Activated CD8-positive, alpha-beta memory T cell treated with anti-CD3 and anti-CD28 coated beads, Interleukin-2, amount 50 U/mL, for 1 hour (primary cell): ENCODE measurements around the gene MTAP.

Experiments used
- DNase-seq: peaks from one replicate; pipeline ENCODE4 v3.0.0-alpha.2; 2020; ENCODE audit errors: extremely low read depth

The MTAP gene

DNA sequence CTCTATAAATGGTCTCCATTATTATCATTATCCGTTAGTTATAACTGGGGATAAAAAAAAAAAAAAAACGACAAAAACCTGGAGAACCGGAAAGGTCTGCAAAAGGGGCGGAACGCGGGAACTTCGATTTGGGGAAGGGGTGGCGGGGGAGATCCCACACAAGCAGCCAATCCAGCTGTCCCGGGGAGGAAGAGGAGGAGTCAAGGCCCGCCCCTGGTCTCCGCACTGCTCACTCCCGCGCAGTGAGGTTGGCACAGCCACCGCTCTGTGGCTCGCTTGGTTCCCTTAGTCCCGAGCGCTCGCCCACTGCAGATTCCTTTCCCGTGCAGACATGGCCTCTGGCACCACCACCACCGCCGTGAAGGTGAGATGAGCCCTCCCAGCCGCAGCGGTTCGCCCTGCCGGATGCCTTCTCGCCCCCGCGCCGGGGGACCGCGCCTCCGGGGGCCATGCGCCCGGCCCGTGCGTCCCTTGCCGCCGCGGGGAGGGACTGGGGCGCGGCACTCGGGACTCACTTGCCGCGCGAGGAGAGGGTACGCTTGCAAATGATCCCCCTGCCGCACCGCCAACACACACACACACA lies at the start of gene MTAP:
TSS of gene MTAP (plus strand) at position 219 of the 583 bp plus-strand sequence. CDS start at position 332, 113 bp downstream.
- DNase-seq = no peak

DNA sequence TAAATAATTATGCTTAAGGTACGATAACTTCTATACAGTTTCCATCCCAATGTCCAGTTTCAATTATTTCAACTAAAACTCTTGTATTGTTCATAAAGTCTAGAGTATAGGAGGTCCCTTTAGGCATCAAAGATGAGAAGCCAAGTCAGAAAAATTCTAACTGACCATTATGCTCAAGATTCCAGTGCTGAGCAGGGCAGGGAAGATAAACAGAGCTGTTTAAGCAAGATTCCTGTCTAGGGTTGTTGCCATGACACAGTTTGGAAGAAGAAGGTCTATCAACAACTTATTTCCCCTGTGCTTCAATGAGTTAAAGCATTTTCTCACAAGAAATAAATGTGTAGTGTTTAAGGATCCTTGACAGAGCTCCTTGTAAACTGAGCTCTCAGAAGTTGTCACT lies 48.9 kb upstream of the MTAP start:
- no peak for DNase-seq

DNA sequence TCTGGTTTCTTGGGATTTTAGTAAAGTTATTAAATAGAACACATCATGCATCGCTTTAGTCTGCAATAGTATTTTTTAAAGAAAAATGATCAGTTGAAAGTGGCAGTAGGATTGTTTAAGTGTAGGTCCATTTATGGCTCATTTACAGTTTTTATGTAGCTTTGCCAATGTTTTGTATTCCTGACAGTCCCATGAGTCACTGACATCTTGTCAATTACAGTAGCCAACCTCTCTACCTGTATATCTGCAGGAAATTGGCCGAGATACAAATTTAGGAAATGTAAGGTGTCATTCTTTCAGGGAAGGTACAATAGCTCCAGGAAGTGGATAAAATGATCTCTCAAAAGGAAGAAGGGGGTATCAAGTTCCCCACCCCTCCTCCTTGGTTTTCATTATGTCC lies 47.7 kb upstream of the MTAP start:
- no peak for DNase-seq

DNA sequence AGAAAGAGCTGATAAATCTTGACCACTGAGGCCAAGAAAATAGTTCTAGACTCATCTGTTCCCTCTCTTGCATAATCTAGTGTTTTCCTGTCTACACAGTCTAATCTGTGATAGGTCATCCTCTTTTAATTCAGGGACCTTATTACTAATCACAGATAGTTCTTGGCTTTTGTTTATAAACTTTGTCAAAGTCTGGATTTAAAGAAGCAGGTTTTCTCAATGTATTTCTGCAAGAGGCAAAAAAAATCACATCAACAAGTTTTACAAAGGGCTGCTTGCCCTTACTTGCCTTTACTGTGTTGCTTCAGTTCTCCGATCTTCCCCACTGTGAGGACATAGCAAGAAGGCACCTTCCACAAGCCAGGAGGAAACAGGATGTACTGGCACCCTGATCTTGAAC lies 43.9 kb upstream of the MTAP start:
- no peak for DNase-seq

DNA sequence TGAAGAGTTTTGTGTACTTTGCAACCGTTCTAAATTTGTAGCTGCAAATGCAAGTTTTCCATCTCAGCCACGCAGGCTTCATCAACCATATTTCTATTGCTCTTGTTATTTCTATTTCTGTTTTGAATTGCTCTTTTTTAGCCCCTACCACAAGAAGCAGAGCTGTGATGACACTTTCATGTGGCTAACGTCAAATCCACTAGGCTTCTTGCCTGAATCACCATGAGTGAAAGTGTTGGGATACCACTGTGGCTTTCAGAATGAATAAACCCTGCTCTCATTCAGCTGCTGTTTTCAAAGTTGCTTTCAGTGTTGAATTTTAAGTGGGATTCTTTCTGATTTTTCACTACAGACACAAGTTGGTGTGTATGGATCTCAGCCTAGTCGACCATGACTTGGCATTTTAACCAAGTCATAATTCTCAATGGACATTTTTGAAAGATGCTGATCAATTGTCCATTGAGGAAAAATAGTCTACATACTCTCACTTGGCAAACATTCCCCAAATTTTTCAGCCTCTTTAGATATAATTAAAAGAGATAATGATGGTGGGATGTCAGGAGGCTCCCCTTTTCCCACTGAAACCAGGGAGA lies 41.0 kb upstream of the MTAP start:
- no peak for DNase-seq

DNA sequence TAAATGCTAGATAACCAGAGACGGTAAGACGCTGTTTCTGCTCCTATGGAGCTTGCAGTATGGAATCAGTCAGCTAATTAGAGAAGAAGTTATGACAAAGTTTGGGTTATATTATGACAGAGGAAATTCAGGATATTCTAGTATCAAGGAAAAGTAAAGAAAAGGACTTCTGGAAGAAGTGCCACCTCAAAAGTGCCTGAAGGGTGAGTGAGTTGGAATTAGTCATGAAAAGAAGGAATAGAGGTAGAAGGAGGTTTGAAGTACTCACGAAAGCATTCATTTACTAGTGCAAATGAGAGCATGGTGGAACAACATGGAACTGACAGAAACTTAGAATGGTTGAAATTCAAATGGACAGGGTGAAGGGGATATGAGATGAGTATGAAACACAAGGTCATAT lies 40.4 kb upstream of the MTAP start:
- no peak for DNase-seq

DNA sequence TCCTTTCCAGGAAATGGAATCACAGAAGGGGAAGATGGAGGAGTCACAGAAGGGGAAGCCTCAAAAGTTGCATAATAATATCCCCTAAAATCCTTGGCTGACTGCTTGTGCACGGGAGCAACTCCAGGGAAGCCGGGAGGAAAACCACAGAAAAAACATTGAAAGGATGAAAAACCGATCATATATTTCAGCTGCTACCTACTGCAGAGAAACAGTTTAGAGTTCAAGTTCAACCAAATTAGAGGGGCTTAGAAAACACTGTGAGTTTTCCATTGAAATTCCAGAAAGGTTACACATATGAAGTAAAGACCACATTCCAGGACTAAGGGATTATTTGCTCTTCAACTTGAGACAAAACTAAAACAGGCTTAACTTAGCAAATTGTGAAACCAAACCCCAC lies 37.6 kb upstream of the MTAP start:
- no peak for DNase-seq

DNA sequence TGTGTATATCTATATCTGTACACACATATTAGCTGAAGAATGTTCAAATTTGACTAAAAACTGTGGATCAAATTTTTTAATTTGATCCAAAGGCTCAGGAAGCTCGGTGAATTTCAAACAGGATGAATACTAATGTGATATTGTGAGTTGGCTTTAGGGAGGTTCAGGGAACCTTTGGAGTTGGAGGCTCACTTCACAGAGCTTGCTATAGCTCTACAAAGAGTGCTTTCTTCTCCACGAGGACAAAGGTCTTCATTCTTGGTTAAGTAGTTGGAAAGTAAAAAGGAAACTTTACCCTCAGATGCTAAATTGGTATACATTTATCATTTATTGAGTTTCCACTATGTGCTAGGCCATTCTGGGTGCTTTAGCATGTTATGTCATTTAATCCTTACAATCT lies 36.3 kb upstream of the MTAP start:
- no peak for DNase-seq

DNA sequence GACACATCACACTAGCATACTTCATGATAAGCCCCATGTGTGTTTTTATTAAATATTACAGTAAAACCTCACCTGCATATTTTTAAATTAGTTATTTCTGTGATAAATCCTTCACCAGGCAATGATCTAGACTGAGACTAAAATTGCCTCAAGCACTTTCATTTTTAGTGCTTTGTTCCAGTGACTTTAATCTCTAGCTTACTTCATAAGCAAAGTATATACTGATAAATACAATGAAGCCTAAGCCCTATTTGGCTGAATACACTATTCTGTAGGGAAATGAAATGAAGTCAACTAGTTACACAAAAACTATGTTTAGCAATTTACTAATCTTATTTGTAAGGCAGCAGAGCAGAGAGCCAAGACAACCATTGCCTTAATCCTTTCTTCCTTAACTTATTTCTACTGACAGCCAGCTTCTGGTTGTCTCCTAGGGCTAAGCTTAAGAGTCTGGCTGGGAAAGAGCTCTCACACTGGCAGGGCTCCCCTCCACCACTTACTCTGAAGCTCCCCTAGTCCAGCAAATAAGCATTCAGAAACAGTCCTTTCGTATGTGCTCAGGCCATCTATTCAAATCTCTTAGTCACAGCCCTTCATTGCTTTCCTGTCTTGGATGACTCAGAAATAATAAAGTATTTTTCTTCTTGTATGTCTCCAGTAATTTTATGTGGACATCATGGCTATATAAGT lies 31.4 kb upstream of the MTAP start:
- DNase-seq = no peak

DNA sequence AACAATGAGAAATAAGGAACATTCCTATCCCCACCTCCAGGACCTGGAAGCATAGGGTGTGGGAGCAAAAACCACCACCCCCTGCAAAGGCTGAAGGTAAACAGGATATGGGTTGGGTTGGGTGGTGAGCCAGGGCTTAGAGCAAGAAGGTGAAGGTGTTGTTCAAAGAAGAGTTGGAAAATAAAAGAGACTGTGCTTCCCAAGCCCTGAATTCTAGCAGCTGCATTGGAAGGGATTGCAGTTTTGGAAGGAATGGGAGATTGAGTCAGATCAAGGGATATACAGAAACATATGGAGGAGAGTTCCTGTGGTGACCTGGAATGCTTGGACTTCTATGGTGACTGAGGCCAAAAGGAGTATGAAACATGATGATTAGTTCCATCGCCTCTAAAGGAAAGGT lies 24.7 kb upstream of the MTAP start:
- DNase-seq = no peak

DNA sequence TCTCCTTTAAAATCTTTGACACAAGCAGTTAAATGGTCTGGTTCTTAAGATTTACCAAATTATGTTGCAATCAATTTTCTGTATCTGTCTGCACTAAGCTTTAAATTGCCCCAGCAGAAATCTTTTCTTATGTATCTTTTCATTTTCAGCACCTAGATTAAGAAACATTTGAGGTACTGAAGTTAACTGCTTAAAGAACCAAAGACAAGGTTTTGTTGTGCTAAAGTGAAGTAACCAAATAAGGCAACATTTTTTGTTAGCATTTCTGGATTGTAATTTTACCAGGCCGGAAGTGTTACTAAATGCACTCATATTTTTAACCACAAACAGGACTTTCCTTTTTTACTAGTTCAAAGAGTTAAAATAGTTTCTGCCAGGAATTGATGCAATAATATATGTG lies 24.1 kb upstream of the MTAP start:
- DNase-seq = no peak

DNA sequence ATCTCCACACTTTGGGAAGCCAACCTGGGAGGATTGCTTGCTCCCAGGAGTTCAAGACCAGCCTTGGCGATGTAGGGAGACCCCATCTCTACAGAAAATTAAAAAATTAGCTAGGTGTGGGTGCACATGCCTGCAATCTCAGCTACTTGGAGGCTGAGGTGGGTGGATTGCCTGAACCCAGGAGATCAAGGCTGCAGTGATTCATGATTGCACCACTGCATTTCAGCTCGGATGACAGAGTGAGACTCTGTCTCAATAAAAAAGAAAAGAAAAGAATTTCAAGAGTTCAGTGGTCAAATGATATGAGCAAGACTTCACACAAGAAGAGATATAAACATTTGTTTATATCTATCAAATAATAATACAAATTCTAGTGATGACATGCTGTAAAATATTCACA lies 23.0 kb upstream of the MTAP start:
- DNase-seq = no peak

DNA sequence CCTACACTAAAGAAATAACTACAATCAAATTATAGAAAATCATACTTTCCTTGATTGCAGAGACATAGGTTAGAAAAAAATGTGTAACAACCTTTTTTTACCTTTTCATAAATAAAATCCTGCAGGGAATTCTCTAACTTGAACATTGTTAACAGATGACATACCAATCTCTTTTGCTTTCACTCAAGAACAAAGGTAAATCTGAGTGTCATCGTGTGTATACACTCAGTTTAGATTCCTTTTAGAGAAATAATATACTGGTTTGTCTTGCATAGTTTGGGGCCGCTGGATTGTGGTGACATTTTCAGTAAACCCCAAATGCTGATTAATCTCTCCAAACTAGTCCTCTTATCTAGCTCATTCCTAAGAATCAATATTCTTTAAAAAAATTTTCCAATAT lies 20.8 kb upstream of the MTAP start:
- no peak for DNase-seq

DNA sequence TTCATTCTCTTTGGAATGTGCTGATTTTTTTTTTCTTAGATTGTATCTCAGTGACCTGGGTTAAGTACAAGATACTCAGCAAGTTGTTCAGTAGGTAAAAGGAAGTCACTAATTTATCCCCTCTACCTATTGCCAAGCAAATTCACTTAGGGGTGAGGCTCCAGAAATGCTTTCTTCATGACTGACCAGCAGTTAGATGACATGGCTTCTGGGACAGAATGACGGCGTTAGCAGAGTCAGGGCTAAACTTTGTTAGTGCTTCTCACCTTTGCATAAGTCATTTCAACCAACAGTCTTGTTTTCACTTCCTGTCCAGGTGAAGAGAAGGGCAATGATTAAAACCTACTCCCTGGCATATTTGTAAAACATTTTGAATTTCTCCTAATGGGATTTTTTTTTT lies 20.2 kb upstream of the MTAP start:
- no peak for DNase-seq

DNA sequence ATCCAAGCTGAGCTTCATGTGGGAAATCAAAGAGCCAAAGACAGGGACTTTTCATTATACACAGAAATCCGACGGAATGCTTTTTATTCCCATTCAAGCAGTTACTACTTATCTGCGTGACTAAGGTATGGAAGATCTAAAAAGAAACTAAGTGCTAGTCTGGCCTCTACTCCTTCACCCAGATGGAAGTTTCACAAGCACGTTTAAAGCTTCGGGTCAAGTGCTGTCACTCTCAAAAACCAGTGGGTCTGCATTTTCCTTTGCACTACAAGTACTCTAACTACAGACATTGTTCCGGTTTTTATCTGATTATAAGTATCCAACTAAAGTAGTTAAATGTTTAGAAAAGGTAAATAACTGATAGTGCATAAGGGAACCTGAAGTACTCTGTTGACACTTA lies 13.7 kb upstream of the MTAP start:
- DNase-seq = no peak

DNA sequence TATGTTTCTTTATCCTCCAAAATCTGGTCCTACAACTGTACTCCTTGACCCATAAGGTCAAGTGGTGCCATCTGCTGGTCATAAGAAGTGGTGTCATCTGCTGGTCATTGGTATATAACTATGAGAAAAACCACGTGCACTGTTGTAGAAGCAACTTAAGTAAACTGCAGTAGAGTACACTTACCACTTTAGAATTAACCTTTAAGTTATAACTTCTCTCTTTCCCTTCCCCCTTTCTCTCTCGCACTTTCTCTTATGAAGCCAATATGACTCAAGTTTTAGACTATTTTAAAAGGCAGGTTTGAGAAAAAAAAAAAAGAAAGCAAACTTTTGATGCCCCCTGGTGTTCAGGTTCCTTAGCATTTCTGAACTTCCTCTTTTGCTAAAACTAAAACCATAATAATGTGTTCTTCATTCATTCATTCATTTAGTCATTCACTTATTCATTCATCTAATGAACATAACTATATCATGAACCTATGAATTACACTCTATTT lies 12.8 kb upstream of the MTAP start:
- DNase-seq = no peak

DNA sequence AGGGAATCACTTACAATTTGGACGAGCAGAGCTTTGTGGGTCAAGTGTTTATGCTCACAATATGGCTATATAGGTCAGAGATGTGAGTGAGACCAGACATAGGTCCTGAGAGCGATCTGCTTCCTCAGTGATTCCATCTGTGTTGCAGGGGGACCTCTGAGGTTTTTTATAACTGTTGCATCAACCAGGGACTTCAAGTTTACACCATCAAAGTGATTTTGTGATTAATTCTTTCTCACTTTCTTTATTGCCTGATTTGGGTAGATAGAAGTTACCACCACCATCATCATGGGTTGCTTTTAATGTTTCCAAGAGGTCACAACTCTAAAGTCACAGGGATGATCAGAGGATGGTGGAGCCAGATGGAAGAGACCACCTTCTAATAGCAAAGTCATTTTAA lies 7.0 kb upstream of the MTAP start:
- no peak for DNase-seq

DNA sequence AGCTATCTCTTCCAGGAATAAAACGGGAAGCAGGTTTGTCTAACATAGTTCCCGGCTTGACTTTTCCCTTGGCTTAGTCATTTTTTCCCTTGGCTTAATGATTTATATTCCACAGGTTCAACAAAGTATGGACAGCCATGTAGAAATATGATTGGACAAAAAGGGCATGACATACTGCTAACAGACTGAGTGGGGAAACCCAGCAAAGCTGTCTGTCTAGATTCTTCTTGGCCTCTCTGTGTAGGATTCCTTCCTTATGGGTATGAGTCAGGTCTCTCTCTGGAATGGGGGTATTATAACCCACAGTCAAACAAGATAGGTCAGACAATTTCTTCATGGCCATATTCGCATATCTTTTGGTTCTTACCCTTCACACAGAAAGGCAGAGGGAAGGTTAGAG lies 5.7 kb upstream of the MTAP start:
- DNase-seq = no peak

DNA sequence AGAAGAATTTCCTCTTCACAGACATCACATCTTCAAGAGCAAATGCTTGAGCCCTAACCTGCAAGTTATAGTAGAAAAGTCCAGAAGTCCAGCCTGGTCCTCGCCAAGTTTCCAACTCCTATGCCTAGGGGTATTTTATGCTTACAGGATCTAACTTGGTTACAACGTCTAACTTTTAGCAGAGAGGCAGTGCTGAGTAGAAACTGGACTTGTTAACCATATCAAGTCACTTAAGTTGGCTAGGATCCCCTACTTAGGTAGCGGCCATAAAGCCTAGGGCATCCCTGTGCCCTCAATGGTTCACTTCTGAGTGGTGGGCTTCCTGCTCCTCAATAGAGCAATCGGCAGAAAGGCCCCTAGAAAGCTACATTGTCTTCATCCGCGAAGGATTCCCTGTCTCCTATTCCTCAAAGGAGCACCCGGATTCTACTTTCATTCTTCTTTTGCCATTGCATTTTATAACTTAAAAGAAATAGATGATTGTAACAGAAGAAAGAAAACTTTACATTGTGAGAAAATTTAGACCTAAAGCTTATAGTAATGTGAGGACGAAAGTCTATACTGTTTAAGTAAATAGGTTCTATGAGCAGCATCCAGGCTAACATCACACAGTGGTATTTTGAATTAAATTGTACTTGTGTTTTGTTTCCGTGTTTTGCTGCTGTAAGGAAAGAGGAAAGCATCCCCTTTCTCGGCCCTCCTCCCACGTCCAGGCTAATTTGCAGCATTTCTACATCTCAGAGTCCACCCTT lies 1.3 kb upstream of the MTAP start:
- DNase-seq = no peak

DNA sequence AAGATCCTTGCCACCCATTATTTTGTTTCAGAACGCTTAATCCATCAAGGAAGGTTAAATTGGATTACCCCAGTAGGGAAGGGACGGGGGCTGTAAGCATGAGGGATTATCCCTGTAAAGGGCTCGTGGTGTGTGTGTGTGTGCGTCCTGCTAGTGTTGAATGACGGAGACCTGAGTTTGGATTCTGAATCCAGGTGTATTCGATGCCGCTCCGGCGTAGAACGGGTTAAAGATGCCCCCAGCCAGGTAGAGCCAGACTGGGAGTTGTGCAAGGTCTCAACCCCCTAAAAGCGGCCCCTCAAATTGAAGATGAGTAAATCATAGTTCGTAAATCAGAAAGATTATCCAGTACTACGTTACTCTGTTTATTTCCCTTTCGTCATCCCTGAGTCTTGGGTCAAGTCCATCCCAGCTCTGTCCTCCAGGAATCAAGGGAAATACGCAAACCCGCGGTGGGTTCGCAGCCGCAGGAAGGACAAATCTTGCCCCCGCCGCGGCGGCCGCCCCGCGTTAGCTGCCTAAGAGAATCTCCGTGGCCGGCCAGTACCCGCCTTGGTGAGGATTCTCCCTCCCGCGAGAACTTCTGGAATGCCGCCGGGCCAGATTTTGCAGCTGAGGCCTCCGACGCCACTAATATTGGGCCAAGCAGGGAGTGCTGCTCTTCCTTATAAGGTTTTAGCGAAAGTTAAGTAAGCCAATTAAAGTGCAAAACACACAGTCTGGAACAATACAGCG lies 586 bp upstream of the MTAP start:
- no peak for DNase-seq

DNA sequence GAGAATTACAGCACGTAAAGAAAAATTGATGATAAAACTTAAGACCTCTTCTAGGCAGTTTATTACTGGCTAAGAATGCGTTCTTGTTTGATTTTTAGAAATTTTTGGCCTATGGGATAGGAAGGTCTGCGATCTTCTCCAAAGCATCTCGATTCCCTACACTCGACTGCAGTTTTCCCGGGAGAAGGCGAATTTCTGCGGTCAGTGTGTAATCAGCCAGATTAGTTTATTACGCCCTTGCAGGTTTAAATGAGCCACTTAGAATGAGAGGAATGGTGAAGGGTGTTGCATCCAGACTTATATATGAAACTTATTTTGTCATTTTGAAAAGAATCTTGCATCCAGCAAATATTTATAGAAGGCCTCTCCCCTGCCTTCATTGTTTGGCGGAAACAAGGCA lies 1.2 kb downstream of the MTAP start:
- DNase-seq = no peak

DNA sequence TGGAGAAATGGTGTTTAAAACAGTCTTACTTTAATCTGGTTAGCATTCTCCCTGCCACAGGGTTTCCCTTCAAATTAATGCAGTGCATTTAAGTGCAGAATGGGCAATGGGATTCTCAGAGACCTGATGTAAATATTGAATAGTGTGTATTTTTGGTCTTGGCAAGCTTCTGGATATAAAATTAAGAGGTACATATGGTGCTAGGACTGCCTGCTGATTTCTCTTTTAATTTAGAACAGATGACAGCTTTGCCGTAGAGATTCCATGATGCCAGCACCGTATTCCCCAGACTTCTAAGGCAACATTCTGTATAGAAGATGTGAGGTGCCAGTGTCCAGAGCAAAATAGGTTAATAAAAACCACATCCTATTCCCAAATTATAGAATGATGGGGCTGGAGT lies 1.9 kb downstream of the MTAP start:
- DNase-seq = no peak
